Upper lobe of left lung (tissue), 6 donors: ENCODE data around the gene ZFAND6. TPM values are rescaled to one million over a fixed set of nuclear protein-coding genes. Genes with fewer than 3 reads are reported as not detected.

ENCODE experiments used
- ATAC-seq, 2 donors: fragments of 200-7000 bp; cut with Tn5 transposase; one replicate each; pipeline ENCODE4 v1.9.1; 2022; ENCODE audit warnings: mild to moderate bottlenecking in 2 of 2, moderate library complexity in 2 of 2; ENCODE audit not compliant: low FRiP score in 2 of 2
- DNase-seq, 2 donors: peaks; one replicate each; pipeline ENCODE4 v3.0.0-alpha.2; 2019 to 2020
- H3K27ac ChIP-seq, 4 donors: fragments of 200-600 bp; sonication (generic); one replicate each; pipeline ENCODE4 v1.5.1; 2016 to 2019
- H3K27me3 ChIP-seq, 4 donors: fragments of 200-600 bp; sonication (generic); one replicate each; pipeline ENCODE4 v1.5.1; 2017 to 2019
- H3K36me3 ChIP-seq, 4 donors: fragments of 200-600 bp; sonication (generic); one replicate each; pipeline ENCODE4 v1.5.1; 2016 to 2019
- H3K4me1 ChIP-seq, 4 donors: fragments of 200-600 bp; sonication (generic); one replicate each; pipeline ENCODE4 v1.5.1; 2018 to 2019
- H3K4me3 ChIP-seq, 4 donors: fragments of 200-600 bp; sonication (generic); one replicate each; pipeline ENCODE4 v1.5.1; 2017 to 2019; ENCODE audit warnings: mild to moderate bottlenecking in 2 of 4, moderate library complexity in 1 of 4
- H3K9me3 ChIP-seq, 4 donors: fragments of 200-600 bp; sonication (generic); one replicate each; pipeline ENCODE4 v1.5.1; 2018 to 2019
- EP300 ChIP-seq, 4 donors: sonication (generic); formaldehyde crosslinking; IDR thresholded peaks; one replicate each; pipeline ENCODE4 v1.5.1; 2017; ENCODE audit warnings: antibody characterized with exemption in 4 of 4, control low read depth in 2 of 4
- POLR2A ChIP-seq, 4 donors: fragments of 450-650 bp; IDR thresholded peaks; one replicate each; pipeline ENCODE4 v1.5.1; 2016 to 2017; ENCODE audit warnings: antibody characterized with exemption in 4 of 4, mild to moderate bottlenecking in 2 of 4
- POLR2AphosphoS5 ChIP-seq, 2 donors: sonication (generic); formaldehyde crosslinking; IDR thresholded peaks; one replicate each; pipeline ENCODE4 v1.5.1; 2017; ENCODE audit warnings: antibody characterized with exemption in 2 of 2
- WGBS, 2 donors: methylation state at CpG; one replicate each; pipeline ENCODE4 v1.1.5; 2017 to 2018; 5-methylcytosine and 5-hydroxymethylcytosine counted together
- total RNA-seq, 6 donors: library from RNA; depleted of rRNA in 4 of 6; stranded (reverse); fragments of >200 nt in 4 of 6; gene quantifications; one replicate each; pipeline versions ENCODE4 v1.1.0 to v1.2.1, GENCODE V29; 2016 to 2021
- TF ChIP-seq, protein P1 (sequence below), 6 experiments: fragments of 450-650 bp in 4 of 6; fragments of 200-600 bp in 2 of 6; sonication (generic) in 2 of 6; IDR thresholded peaks; one replicate each; pipeline ENCODE4 v1.5.1; 2016 to 2019; ENCODE audit warnings: antibody characterized with exemption in 6 of 6
- donor health status: DM: no; HTN: no; CAD: no; lungs with moderate emphysema.
- donor health status: DM: no; HTN: yes; CAD: no; lungs with severe emphysema.

ZFAND6 gene
- total RNA-seq, 6 donors from 2014 or later = 36.7 to 151 (median 70.5) TPM

GRCh38 chr15:80173022-80173759, 113.7 kb downstream of the ZFAND6 start:
- 54 to 65% methylated on average over 5 to 10 of the region's 10 CpGs for WGBS, 2 donors
- ATAC-seq = peak; percentile 77 to 78
- H3K4me1 ChIP-seq = peaks cover 0 to 3% (median 0%) of the 10 kb centered on the region in 4 donors
- H3K36me3 ChIP-seq = peaks cover 3 to 30% (median 9%) of the 10 kb centered on the region in 4 donors
- no peaks in the 10 kb centered on the region for H3K27me3 ChIP-seq
- TF ChIP-seq EP300 (IDR thresholded peaks at IDR 0.05) (no peak), POLR2A (IDR thresholded peaks at IDR 0.05) (no peak)
- TF ChIP-seq, protein P1, sequence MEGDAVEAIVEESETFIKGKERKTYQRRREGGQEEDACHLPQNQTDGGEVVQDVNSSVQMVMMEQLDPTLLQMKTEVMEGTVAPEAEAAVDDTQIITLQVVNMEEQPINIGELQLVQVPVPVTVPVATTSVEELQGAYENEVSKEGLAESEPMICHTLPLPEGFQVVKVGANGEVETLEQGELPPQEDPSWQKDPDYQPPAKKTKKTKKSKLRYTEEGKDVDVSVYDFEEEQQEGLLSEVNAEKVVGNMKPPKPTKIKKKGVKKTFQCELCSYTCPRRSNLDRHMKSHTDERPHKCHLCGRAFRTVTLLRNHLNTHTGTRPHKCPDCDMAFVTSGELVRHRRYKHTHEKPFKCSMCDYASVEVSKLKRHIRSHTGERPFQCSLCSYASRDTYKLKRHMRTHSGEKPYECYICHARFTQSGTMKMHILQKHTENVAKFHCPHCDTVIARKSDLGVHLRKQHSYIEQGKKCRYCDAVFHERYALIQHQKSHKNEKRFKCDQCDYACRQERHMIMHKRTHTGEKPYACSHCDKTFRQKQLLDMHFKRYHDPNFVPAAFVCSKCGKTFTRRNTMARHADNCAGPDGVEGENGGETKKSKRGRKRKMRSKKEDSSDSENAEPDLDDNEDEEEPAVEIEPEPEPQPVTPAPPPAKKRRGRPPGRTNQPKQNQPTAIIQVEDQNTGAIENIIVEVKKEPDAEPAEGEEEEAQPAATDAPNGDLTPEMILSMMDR (IDR thresholded peaks at IDR 0.05) = peak; percentile 74 to 89 (median 82)
- peak in 1 of 2 donors; percentile 88 for DNase-seq
- H3K4me3 ChIP-seq = no peak overlapping the region
- H3K27ac ChIP-seq = peak overlapping the region in 1 of 4 donors; percentile 63
- no peaks in the 10 kb centered on the region for H3K9me3 ChIP-seq

- ATAC-seq (peak in 1 of 2 donors; percentile 5), DNase-seq (no peak)
- WGBS, 2 donors = 88 to 91% methylated on average over 11 of the region's 11 CpGs
- no peaks in the 10 kb centered on the region for H3K9me3 ChIP-seq
- H3K4me1 ChIP-seq = peaks cover 0 to 3% (median 0%) of the 10 kb centered on the region in 4 donors
- H3K27ac ChIP-seq = peak overlapping the region in 3 of 4 donors; percentile 49 to 63 (median 63)
- peaks cover 3 to 27% (median 9%) of the 10 kb centered on the region in 4 donors for H3K36me3 ChIP-seq
- H3K4me3 ChIP-seq = no peak overlapping the region
- no peaks in the 10 kb centered on the region for H3K27me3 ChIP-seq
- TF ChIP-seq POLR2A (IDR thresholded peaks at IDR 0.05) (no peak), EP300 (IDR thresholded peaks at IDR 0.05) (no peak), POLR2AphosphoS5 (IDR thresholded peaks at IDR 0.05) (no peak)
- TF ChIP-seq, protein P1 (IDR thresholded peaks at IDR 0.05) = no peak
These were observed 114.7 kb downstream of the ZFAND6 start for GRCh38 chr15:80174017-80174746.

DNA sequence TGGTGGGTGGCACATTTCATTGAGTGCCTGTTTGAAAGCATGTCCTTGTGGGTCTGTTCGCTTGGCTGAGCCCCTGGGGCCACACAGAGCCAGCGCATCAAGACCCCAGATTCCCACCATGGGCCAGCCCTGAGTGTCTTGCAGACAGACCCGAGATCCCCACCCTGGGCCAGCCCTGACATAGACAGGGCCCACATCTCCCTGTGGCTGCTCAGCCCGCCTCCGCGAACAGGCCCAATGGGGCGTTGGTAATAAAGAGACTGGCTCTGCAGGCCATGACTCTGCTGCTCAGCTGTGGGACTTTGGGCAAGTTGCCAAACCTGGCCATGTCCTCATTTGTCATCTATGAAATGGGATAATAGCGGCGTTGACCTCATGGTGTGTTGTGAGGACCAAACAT, 116.0 kb downstream of the ZFAND6 start:
- Histone ChIP-seq H3K27ac (peak overlapping the region in 2 of 4 donors; percentile 58 to 63), H3K36me3 (peaks cover 3 to 22% (median 11%) of the 10 kb centered on the region in 4 donors), H3K4me1 (peaks cover 0 to 3% (median 0%) of the 10 kb centered on the region in 4 donors), H3K9me3 (no peaks in the 10 kb centered on the region), H3K4me3 (no peak overlapping the region), H3K27me3 (no peaks in the 10 kb centered on the region)
- ATAC-seq (no peak), DNase-seq (peak in 1 of 2 donors; percentile 60)
- 95% methylated on average over 9 of the region's 9 CpGs; no CpG with 5 or more reads in 1 of the 2 donors for WGBS, 2 donors
- no peak for TF ChIP-seq POLR2AphosphoS5 (IDR thresholded peaks at IDR 0.05)
- TF ChIP-seq, protein P1 (IDR thresholded peaks at IDR 0.05) = no peak
- TF ChIP-seq POLR2A (IDR thresholded peaks at IDR 0.05) = no peak
- TF ChIP-seq EP300 (IDR thresholded peaks at IDR 0.05) = no peak

GRCh38 chr15:80176443-80176842, 117.0 kb downstream of the ZFAND6 start:
- 66 to 89% methylated on average over 3 to 6 of the region's 6 CpGs for whole genome bisulfite sequencing, 2 donors
- Histone ChIP-seq H3K36me3 (peaks cover 3 to 32% (median 20%) of the 10 kb centered on the region in 4 donors), H3K27ac (no peak overlapping the region), H3K9me3 (no peaks in the 10 kb centered on the region), H3K4me1 (peaks cover 0 to 3% (median 0%) of the 10 kb centered on the region in 4 donors), H3K4me3 (no peak overlapping the region), H3K27me3 (no peaks in the 10 kb centered on the region)
- DNase-seq (no peak), ATAC-seq (no peak)
- TF ChIP-seq EP300 (IDR thresholded peaks at IDR 0.05) (no peak), POLR2AphosphoS5 (IDR thresholded peaks at IDR 0.05) (no peak), POLR2A (IDR thresholded peaks at IDR 0.05) (no peak)
- TF ChIP-seq, protein P1 (IDR thresholded peaks at IDR 0.05) = no peak
